Measurements from ENCODE around the gene AGMAT.

DNA sequence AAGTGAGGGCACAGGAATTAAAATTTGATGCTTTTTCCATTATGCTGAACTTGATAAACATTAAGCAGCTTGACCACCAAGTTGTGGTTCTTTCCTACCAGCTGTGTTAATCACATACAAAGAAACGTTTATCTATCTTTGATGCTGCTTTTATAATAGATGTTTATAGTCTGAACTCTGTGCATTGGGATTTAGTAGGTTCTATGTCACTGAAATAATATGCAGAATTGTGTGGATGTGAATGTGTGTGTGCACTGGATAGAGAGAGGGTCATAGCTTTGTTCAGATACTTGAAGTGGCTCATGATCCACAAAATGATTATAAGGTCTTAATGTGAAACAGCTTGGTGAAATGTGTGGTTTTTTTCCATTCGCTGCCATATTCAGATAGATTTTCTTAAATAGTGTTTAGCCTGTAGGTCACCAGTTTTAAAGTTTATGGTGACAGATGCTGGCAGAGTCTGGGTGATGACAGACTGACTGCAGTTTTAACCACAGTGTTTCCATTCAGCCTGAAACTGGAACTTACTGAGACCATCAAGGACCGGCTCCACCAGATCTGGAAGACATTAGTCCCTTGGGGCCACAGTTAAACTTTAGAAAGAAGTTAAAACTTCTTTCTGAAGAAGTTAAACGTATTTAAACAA lies 42.6 kb upstream of the AGMAT start:
- TF ChIP-seq, protein P1, sequence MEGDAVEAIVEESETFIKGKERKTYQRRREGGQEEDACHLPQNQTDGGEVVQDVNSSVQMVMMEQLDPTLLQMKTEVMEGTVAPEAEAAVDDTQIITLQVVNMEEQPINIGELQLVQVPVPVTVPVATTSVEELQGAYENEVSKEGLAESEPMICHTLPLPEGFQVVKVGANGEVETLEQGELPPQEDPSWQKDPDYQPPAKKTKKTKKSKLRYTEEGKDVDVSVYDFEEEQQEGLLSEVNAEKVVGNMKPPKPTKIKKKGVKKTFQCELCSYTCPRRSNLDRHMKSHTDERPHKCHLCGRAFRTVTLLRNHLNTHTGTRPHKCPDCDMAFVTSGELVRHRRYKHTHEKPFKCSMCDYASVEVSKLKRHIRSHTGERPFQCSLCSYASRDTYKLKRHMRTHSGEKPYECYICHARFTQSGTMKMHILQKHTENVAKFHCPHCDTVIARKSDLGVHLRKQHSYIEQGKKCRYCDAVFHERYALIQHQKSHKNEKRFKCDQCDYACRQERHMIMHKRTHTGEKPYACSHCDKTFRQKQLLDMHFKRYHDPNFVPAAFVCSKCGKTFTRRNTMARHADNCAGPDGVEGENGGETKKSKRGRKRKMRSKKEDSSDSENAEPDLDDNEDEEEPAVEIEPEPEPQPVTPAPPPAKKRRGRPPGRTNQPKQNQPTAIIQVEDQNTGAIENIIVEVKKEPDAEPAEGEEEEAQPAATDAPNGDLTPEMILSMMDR (IDR thresholded peaks at IDR 0.05): no peak
- TF ChIP-seq POLR2A (IDR thresholded peaks at IDR 0.05): no peak
